ENCODE measurements around the gene SP140. TPM values are rescaled to one million over a fixed set of nuclear protein-coding genes. Genes with fewer than 3 reads are reported as not detected.

Gene SP140
- total and polyA plus RNA-seq, 7 donors = 0.19 to 0.59 (median 0.35) TPM

GRCh38 chr2:230267059-230267458 lies 41.5 kb downstream of the SP140 start:
- no peak for ATAC-seq
- no peaks in the 10 kb centered on the region for H3K27me3 ChIP-seq (ENCODE audit: insufficient read depth in 3 of 3, low read length in 2 of 3)
- whole genome bisulfite sequencing, 3 donors = 29 to 47% (median 34%) methylated on average over 1 of the region's 1 CpG
- TF ChIP-seq CTCF (IDR thresholded peaks at IDR 0.05) = no peak
- intact Hi-C loops (cut with DNase I) = no loop called here
- no peak for DNase-seq
- no peaks in the 10 kb centered on the region for H3K4me1 ChIP-seq
- no peaks in the 10 kb centered on the region for H3K36me3 ChIP-seq (ENCODE audit: insufficient read depth in 1 of 2, low read depth in 1 of 2)
- no peak overlapping the region for H3K27ac ChIP-seq
- no peak overlapping the region for H3K4me3 ChIP-seq
- H3K9me3 ChIP-seq = no peaks in the 10 kb centered on the region

GRCh38 chr2:230267556-230267955 lies 42.0 kb downstream of the SP140 start:
- intact Hi-C loops (cut with DNase I) = no loop called here
- no peak for ATAC-seq
- no peak for TF ChIP-seq CTCF (IDR thresholded peaks at IDR 0.05)

GRCh38 chr2:230268606-230269243 lies 43.2 kb downstream of the SP140 start:
- Histone ChIP-seq H3K4me1 (no peaks in the 10 kb centered on the region), H3K27ac (no peak overlapping the region), H3K36me3 (ENCODE audit: insufficient read depth in 1 of 2, low read depth in 1 of 2) (no peaks in the 10 kb centered on the region), H3K27me3 (ENCODE audit: insufficient read depth in 3 of 3, low read length in 2 of 3) (no peaks in the 10 kb centered on the region), H3K4me3 (no peak overlapping the region), H3K9me3 (no peaks in the 10 kb centered on the region)
- TF ChIP-seq CTCF (IDR thresholded peaks at IDR 0.05) = no peak
- intact Hi-C loops (cut with DNase I) = no loop called here
- 43 to 54% (median 50%) methylated on average over 3 of the region's 3 CpGs for WGBS, 3 donors
- DNase-seq = no peak
- no peak for ATAC-seq

More at GRCh38 chr2:230267556-230267955, 42.0 kb downstream of the SP140 start:
- WGBS, 3 donors = 36 to 55% (median 41%) methylated on average over 3 of the region's 3 CpGs
- no peak overlapping the region for H3K27ac ChIP-seq
- no peaks in the 10 kb centered on the region for H3K9me3 ChIP-seq
- no peaks in the 10 kb centered on the region for H3K4me1 ChIP-seq
- no peaks in the 10 kb centered on the region for H3K27me3 ChIP-seq (ENCODE audit: insufficient read depth in 3 of 3, low read length in 2 of 3)
- no peak for DNase-seq
- no peaks in the 10 kb centered on the region for H3K36me3 ChIP-seq (ENCODE audit: insufficient read depth in 1 of 2, low read depth in 1 of 2)
- no peak overlapping the region for H3K4me3 ChIP-seq

- Histone ChIP-seq H3K36me3 (ENCODE audit: insufficient read depth in 1 of 2, low read depth in 1 of 2) (no peaks in the 10 kb centered on the region), H3K27me3 (ENCODE audit: insufficient read depth in 3 of 3, low read length in 2 of 3) (no peaks in the 10 kb centered on the region), H3K27ac (no peak overlapping the region), H3K4me3 (no peak overlapping the region), H3K9me3 (no peaks in the 10 kb centered on the region), H3K4me1 (no peaks in the 10 kb centered on the region)
- WGBS, 3 donors = 85 to 90% (median 88%) methylated on average over 6 of the region's 6 CpGs
- TF ChIP-seq CTCF (IDR thresholded peaks at IDR 0.05) = no peak
- intact Hi-C loops (cut with DNase I) = no loop called here
- DNase-seq (no peak), ATAC-seq (no peak)
Observed at GRCh38 chr2:230269715-230270114, 44.2 kb downstream of the SP140 start.

GRCh38 chr2:230282936-230283335 lies 57.4 kb downstream of the SP140 start:
- TF ChIP-seq CTCF (IDR thresholded peaks at IDR 0.05) = no peak
- no peaks in the 10 kb centered on the region for H3K4me1 ChIP-seq
- H3K9me3 ChIP-seq = no peaks in the 10 kb centered on the region
- WGBS, 3 donors = 86 to 100% (median 93%) methylated on average over 2 of the region's 2 CpGs
- ATAC-seq (no peak), DNase-seq (no peak)
- H3K4me3 ChIP-seq = no peak overlapping the region
- no peak overlapping the region for H3K27ac ChIP-seq
- intact Hi-C loops (cut with DNase I) = no loop called here
- no peaks in the 10 kb centered on the region for H3K36me3 ChIP-seq (ENCODE audit: insufficient read depth in 1 of 2, low read depth in 1 of 2)
- no peaks in the 10 kb centered on the region for H3K27me3 ChIP-seq (ENCODE audit: insufficient read depth in 3 of 3, low read length in 2 of 3)
